Rectal smooth muscle tissue (tissue), 1 donor: ENCODE data around the gene A2ML1.
"Not testable (repeated sequence)": the region's sequence is repeated elsewhere in the genome, so short reads cannot be mapped to it uniquely, and the experiment has no call there.

Experiments used
- H3K27ac ChIP-seq: one replicate; pipeline ENCODE4 v1.7.0; 2013; ENCODE audit warnings: low read depth, low read length, inconsistent platforms
- H3K27me3 ChIP-seq: one replicate; pipeline ENCODE4 v1.7.0; 2013; ENCODE audit warnings: low read length; ENCODE audit not compliant: control insufficient read depth, insufficient read depth
- H3K36me3 ChIP-seq: one replicate; pipeline ENCODE4 v1.7.0; 2013; ENCODE audit warnings: low read length; ENCODE audit not compliant: control insufficient read depth, insufficient read depth
- H3K4me1 ChIP-seq: one replicate; pipeline ENCODE4 v1.7.0; 2013; ENCODE audit warnings: low read length; ENCODE audit not compliant: control insufficient read depth, insufficient read depth
- H3K4me3 ChIP-seq: one replicate; pipeline ENCODE4 v1.7.0; 2013; ENCODE audit warnings: low read length
- H3K9ac ChIP-seq: one replicate; pipeline ENCODE4 v1.7.0; 2013; ENCODE audit warnings: low read length

Gene A2ML1

DNA sequence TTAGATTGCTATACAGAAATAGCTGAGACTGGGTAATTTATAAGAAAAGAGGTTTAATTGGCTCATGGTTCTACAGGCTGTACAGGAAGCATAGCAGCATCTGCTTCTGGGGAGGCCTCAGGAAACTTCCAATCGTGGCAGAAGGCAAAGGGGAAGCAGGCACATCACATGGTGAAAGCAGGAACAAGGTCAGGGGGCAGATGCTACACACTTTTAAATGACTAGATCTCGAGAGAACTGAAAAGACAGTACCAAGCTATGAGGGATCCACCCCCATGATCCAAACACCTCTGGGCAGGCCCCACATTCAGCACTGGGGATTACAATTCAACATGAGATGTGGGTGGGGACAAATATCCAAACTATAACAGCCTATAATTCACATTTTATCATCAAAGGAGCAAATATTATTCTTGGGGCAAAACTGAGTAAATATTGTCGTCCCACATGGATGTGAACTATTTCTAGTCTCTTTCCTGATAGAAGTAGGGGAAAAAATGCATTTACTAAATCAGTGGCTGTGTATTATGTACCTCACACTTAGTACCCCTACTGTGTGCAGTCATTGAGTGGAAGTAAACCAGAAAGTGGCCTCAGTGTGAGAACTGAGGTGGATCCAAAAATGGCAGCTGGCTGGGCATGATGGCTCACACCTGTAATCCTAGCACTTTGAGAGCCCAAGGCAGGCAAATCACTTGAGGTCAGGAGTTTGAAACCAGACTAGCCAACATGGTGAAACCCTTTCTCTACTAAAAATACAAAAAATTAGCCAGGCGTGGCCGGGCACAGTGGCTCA, 25.4 kb upstream of the A2ML1 start:
- H3K27me3 ChIP-seq, result no peaks in the 10 kb centered on the region
- no peak overlapping the region for H3K4me3 ChIP-seq
- H3K36me3 ChIP-seq, result no peaks in the 10 kb centered on the region
- H3K9ac ChIP-seq, result no peak overlapping the region
- no peak overlapping the region for H3K27ac ChIP-seq
- no peaks in the 10 kb centered on the region for H3K4me1 ChIP-seq

DNA sequence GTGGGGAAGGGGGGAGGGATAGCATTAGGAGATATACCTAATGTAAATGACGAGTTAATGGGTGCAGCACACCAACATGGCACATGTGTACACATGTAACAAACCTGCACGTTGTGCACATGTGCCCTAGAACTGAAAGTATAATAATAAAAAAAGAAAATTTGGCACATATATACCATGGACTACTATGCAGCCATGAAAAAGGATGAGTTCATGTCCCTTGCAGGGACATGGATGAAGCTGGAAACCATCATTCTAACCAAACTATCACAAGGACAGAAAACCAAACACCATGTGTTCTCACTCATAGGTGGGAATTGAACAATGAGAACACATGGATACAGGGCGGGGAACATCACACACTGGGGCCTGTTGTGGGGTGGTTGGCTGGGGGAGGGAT, 21.2 kb upstream of the A2ML1 start:
- not testable (repeated sequence) for H3K4me1 ChIP-seq, H3K27ac ChIP-seq, H3K36me3 ChIP-seq, H3K9ac ChIP-seq, H3K4me3 ChIP-seq, H3K27me3 ChIP-seq

DNA sequence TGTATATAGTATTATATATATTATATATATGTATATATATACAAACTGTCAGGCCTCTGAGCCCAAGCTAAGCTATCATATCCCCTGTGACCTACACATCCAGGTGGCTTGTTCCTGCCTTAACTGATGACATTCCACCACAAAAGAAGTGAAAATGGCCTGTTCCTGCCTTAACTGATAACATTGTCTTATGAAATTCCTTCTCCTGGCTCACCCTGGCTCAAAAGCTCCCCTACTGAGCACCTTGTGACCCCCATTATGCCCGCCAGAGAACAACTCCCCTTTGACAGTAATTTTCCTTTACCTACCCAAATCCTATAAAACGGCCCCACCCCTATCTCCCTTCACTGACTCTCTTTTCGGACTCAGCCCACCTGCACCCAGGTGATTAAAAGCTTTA, 17.6 kb upstream of the A2ML1 start:
- H3K27ac ChIP-seq, H3K27me3 ChIP-seq, H3K4me3 ChIP-seq, H3K36me3 ChIP-seq, H3K4me1 ChIP-seq, H3K9ac ChIP-seq: not testable (repeated sequence)

GRCh38 chr12:8805487-8805886, 16.9 kb upstream of the A2ML1 start:
- H3K36me3 ChIP-seq, H3K4me3 ChIP-seq, H3K4me1 ChIP-seq, H3K9ac ChIP-seq, H3K27ac ChIP-seq, H3K27me3 ChIP-seq: not testable (repeated sequence)

GRCh38 chr12:8807084-8807483, 15.3 kb upstream of the A2ML1 start:
- not testable (repeated sequence) for H3K36me3 ChIP-seq, H3K27me3 ChIP-seq, H3K4me3 ChIP-seq, H3K27ac ChIP-seq, H3K9ac ChIP-seq, H3K4me1 ChIP-seq

GRCh38 chr12:8810112-8810511, 12.3 kb upstream of the A2ML1 start:
- H3K27me3 ChIP-seq, H3K4me1 ChIP-seq, H3K9ac ChIP-seq, H3K4me3 ChIP-seq, H3K27ac ChIP-seq, H3K36me3 ChIP-seq: not testable (repeated sequence)

DNA sequence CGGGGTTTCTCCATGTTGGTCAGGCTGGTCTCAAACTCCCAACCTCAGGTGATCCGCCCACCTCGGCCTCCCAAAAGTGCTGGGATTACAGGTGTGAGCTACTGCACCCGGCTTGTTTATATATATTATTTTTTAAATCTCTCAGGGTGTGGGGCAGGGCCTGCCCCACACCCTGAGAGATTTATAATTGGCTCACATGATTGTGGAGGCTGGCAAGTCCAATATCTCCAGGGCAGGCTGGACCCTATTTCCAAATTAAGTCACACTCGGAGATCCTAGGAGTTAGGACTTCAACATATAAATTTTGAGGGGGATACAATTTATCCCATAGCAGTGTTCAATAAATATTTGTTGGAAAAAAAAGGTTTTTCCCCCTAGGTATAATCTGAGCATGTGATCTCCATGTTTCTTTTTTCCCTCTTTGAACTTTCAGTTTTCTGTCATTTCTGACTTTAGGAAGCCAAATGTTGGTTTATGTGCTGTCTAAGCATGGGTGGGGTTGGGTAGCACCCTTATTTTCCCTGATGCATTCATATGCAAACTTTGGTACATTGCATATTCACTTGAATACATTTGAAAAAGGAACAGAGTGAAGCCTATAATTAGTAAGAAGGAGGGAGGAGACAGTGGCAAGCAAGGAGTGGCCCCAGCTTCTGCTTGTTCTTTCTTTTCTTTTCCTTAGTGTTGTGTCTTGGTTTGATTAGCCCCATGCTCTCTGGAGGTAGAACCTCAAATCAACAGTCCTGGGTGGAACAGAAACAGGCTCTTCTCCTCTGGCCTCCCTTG, 8.7 kb upstream of the A2ML1 start:
- H3K36me3 ChIP-seq, result no peaks in the 10 kb centered on the region

DNA sequence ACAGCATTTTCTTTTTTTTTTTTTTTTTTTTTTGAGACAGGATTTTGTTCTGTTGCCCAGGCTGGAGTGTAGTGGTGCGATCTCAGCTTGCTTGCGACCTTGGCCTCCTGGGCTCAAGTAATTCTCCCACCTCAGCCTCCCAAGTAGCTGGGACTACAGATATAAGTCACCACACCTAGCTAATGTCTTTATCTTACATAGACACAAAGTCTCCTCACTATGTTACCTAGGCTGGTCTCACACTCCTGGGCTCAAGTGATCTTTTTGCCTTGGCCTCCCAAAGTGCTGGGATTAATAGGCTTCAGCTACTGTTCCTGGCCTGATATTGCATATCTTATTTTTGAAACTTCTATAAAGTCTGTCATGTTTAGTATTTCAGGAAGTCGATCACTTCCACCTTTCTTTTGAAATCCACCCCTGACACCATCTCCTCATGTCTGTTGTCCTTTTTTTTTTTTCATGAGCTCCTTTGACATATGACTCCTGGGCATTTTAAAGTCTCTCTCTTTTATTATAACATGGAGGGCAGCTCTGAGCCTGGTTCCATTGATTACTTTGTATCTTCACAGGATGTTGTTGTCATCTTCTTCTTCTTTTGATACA, 5.9 kb upstream of the A2ML1 start:
- Histone ChIP-seq H3K27ac (no peak overlapping the region), H3K4me1 (no peaks in the 10 kb centered on the region), H3K4me3 (no peak overlapping the region), H3K27me3 (no peaks in the 10 kb centered on the region), H3K9ac (no peak overlapping the region), H3K36me3 (no peaks in the 10 kb centered on the region)

More for the DNA sequence above, 8.7 kb upstream of the A2ML1 start:
- H3K4me3 ChIP-seq, result no peak overlapping the region
- no peak overlapping the region for H3K9ac ChIP-seq
- no peaks in the 10 kb centered on the region for H3K27me3 ChIP-seq
- no peak overlapping the region for H3K27ac ChIP-seq
- H3K4me1 ChIP-seq, result no peaks in the 10 kb centered on the region

DNA sequence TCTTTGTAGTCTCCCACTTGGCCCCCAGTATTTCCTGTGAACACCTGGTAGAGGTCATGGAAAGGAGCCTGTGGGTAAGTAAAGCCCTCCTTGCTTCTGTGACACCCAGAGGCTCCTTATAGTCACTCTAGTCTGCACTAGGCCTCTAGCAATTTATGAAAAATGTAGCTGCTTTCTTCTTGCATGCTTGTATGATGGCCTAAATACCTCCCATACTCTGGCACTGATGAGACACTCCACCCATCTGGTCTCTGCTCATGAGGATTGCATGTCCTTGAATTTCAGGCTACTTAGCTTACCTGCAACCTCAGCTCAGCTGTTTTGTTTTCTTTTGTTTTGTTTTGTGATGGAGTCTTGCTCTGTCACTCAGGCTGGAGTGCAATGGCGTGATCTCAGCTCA, 4.6 kb upstream of the A2ML1 start:
- Histone ChIP-seq H3K4me1 (no peaks in the 10 kb centered on the region), H3K27ac (no peak overlapping the region), H3K9ac (no peak overlapping the region), H3K36me3 (no peaks in the 10 kb centered on the region), H3K27me3 (no peaks in the 10 kb centered on the region), H3K4me3 (no peak overlapping the region)

DNA sequence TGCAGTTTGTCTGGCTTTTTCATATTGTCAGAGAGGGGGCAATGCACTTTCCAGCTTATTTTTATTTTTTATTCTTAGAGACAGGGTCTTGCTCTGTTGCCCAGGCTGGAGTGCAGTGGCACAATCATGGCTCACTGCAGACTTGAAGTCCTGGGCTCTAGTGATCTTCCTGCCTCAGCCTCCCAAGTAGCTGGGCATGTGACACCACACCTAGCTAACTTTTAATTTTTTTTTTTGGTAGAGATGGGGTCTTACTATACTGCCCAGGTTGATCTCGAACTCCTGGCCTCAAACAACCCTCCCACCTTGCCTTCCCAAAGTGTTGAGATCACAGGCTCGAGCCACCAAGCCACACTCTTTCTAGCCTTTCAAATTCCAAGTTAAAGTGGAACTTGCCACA, 3.9 kb upstream of the A2ML1 start:
- Histone ChIP-seq H3K4me1 (no peaks in the 10 kb centered on the region), H3K9ac (no peak overlapping the region), H3K27me3 (no peaks in the 10 kb centered on the region), H3K27ac (no peak overlapping the region), H3K4me3 (no peak overlapping the region), H3K36me3 (no peaks in the 10 kb centered on the region)

GRCh38 chr12:8819666-8819980, 2.8 kb upstream of the A2ML1 start:
- no peak overlapping the region for H3K9ac ChIP-seq
- H3K36me3 ChIP-seq, result no peaks in the 10 kb centered on the region
- no peak overlapping the region for H3K4me3 ChIP-seq
- H3K4me1 ChIP-seq, result no peaks in the 10 kb centered on the region
- no peak overlapping the region for H3K27ac ChIP-seq
- H3K27me3 ChIP-seq, result no peaks in the 10 kb centered on the region

DNA sequence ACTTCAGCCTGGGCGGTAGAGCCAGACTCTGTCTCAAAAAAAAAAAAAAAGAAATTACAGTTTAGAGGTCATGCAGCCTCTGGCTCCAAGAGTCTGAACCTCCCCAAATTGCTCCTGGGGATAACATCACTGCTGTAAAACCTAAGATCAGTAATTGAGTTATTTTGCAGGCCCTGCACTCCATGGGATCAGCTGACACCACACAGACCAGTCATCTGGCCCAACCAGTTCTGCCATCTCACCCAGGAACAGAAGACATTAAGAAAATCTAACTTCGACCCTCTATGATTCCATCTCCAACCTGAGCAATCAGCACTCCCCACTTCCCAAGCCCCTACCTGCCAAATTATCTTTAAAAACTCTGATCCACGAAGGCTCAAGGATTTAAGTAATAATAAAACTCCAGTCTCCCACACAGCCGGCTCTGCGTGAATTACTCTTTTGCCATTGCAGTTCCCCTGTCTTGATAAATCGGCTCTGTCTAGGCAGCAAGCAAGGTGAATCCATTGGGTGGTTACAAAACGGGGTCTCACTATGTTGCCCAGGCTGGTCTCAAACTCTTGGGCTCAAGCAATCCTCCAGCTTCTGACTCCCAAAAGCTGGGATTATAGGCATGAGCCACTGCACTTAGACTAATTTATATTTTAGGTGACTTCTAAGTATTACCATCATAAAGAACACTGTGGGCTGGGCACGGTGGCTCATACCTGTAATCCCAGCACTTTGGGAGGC, 1.6 kb upstream of the A2ML1 start:
- not testable (repeated sequence) for H3K27ac ChIP-seq, H3K4me1 ChIP-seq

More for the DNA sequence above, 1.6 kb upstream of the A2ML1 start:
- H3K27me3 ChIP-seq, H3K36me3 ChIP-seq, H3K4me3 ChIP-seq, H3K9ac ChIP-seq: not testable (repeated sequence)
